GM19467 (cell line): ENCODE measurements around the gene LGALS3BP.

Experiments
- ATAC-seq: cut with Tn5 transposase; IDR thresholded peaks from one replicate; pipeline ENCODE4 v1.9.1; 2021; ENCODE audit warnings: mild to moderate bottlenecking, moderate library complexity; ENCODE audit not compliant: unreplicated experiment

The LGALS3BP gene

GRCh38 chr17:79000396-79001189 lies 20.9 kb upstream of the LGALS3BP start:
- ATAC-seq: no peak

DNA sequence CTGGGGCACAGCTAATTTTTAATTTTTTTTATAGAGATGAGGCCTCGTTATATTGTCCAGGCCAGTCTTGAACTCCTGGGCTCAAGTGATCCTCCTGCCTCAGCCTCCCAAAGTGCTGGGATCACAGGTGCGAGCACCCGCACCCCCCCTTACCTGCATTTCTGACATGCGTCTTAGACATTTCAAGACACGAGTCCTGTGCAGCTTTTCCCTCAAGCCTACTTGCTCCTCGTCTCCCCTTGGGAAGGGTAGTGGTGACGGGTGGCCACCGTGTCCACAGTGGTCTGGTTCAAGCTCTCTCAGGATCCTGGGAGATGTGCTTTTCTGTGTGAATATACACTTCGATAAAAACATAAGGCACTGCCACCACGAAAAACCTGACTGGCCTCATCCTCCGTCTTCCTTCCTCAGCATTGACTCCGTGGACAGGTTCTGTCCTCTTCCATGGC lies 20.2 kb upstream of the LGALS3BP start:
- ATAC-seq: no peak

DNA sequence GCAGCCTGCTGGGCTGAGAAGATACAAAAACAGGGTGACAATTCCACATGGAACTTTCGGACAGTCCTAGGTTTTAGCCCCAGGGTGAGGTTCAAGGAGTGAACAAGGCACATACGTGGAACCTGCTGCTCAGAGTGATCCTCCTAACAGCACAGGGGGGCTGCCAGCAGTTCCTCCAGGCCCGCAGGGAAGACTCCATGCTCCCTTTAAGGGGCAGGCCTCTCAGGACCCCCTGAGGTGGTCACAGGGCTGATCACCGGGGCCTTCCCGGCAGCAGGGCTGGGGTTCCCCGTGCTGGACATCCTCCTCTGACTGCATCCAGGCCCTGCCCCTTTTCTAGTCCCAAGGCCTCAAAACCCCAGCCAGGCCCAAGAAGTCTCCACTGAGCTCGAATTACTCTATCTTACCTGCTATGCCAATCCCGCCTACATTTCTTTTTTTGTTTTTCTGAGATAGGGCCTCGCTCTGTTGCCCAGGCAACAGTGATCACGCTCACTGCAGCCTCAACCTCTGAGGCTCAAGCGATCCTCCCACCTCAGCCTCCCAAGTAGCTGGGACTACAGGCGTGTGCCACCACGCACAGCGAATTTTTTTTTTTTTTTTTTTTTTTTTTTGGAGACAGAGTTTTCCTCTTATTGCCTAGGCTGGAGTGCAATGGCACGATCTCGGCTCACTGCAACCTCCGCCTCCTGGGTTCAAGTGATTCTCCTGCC lies 19.5 kb upstream of the LGALS3BP start:
- ATAC-seq: no peak

GRCh38 chr17:78998311-78999055 lies 18.8 kb upstream of the LGALS3BP start:
- ATAC-seq: no peak

DNA sequence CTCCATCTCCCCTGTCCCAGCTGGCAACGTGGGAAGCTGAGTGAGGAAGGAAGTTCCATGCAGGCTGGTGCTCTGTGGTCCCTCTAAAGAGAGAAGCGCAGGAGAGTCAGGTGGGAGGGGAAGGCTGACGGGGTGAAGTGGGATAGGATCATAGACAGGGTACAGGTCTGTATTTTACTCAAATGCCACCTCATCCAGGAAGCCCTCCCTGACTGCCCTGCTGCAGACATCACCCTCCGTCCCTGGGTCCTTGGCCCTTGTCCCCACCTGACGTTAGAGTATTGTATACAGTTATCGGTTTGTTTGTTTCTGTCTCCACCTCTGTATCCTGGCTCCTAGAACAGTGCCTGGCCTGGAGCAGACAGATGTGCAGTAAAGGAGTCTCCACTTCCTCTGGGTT lies 18.2 kb upstream of the LGALS3BP start:
- ATAC-seq: no peak

DNA sequence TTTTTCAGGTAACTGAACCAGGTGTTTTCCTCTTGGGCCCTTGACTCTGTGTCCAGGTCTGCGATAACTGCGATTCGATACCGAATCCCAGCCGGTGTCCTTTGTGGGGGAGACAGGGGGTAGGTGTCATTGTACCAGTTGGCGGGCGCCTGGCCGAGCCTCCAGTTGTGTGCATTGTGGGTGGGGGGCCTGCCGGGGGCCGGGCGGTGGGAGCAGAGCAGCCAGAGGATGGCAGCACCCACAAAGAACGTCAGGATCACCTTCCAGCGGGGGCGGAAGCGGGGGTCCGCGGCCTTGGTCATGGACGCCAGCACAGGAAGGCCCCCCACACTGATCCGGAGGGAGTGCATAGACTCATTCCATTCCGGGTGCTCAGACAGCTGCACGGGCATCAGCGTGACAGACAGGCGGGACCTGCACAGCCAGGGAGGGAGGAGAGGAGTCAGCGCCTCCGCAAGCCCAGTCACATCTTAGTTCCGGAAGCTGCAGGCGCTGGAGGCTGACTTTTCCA lies 17.6 kb upstream of the LGALS3BP start:
- ATAC-seq: no peak

GRCh38 chr17:78996781-78997201 lies 17.1 kb upstream of the LGALS3BP start:
- ATAC-seq: no peak

- no peak for ATAC-seq
Observed at GRCh38 chr17:78995761-78996451, 16.2 kb upstream of the LGALS3BP start.

- ATAC-seq: no peak
Observed at GRCh38 chr17:78995022-78995760, 15.5 kb upstream of the LGALS3BP start.

GRCh38 chr17:78993981-78994671 lies 14.4 kb upstream of the LGALS3BP start:
- no peak for ATAC-seq

DNA sequence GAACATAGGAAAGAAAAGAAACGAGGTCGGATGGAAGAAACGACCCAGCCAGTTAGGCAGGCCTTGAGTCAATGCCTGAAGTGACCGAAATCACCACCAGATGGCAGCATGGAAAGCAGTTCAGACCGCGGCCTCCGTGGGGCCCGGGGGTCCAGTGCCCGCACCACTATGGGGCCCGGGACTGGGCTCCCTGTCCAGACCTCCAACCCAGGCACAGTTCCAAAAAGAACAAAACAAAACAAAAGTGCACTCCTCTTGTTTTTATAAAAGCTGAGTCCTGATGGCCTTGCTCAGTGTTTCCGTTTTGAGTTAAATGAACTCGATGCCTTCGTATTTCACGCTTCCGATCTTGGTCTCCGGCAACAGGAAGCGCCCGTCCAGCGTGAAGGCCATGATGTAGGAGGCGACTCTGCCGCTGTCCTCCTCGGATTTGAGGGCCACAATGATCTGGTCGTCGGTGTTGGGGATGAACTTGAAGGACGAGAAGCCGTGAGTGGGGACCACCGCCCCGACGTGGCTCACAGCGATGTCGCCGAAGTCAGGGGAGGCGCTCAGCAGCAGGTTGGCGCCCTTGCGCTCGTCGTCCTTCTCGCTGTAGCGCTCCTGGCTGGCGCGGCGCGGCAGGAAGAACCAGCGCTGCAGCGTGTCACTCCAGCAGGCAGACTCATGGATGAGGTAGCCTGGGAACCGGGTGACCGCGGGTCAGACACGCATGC lies 13.7 kb upstream of the LGALS3BP start:
- ATAC-seq: no peak

DNA sequence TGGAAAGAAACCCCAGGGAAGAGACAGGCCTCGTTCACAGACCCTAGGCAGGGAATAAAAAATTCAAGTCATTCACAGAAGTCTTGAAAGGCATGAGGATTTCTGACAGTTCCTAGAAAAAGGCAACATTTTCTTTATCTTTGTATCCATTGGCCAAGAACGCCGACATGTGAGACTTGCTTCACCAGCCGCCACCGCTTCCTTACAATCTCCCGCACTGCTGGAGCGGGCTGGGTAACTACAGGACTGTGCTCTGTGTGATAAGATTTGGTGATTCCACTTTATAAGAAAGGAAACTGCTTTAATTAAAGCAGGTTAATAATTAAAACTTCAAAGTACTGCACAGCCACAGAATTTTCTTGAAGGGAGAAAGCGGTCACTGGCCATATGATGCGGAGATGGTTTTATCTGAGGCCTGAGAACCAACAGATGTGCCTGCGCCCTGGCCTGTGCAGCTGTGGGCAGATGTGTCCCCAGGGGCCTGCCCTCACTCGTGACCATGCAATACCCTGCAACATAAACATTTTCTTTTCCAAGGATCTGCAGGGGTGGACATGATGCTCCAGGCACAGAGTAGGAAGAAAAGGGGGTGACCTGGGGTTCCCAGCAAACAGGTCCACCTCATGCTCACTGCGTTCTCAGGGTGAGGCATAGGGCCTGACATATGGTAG lies 13.0 kb upstream of the LGALS3BP start:
- no peak for ATAC-seq

DNA sequence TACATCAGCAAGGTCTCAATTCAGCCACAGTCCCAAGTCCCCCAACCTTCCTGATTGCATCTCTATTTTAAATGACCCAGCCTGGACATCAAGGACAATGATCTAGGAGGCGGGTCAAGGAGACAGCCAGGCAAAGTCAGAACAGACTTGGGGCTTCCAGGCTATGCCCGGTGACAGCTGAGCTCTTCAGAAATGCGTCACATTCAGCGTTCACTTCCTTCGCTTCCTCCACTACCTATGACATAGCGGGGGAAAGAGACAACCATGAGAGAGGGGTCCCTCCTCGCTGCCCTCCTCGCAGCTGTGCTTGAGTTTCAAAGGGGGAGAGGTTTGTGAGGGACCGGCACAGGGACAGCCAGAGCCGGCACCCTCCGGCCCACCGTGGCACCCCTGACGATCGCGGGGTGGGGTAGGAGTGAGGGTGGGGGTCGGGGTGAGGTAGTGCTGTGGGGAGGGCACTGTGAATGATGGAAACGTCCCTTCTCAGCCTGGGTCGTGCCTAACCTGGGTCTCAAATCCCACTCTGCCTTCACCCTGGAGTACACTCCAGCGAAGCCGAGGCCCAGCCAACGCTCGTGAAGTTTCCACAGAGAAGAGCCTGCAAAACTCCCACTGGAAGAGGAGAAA lies 12.3 kb upstream of the LGALS3BP start:
- no peak for ATAC-seq

- ATAC-seq: no peak
Observed at GRCh38 chr17:78991017-78991738, 11.5 kb upstream of the LGALS3BP start.

- ATAC-seq: no peak
Observed at GRCh38 chr17:78990349-78991016, 10.8 kb upstream of the LGALS3BP start.

DNA sequence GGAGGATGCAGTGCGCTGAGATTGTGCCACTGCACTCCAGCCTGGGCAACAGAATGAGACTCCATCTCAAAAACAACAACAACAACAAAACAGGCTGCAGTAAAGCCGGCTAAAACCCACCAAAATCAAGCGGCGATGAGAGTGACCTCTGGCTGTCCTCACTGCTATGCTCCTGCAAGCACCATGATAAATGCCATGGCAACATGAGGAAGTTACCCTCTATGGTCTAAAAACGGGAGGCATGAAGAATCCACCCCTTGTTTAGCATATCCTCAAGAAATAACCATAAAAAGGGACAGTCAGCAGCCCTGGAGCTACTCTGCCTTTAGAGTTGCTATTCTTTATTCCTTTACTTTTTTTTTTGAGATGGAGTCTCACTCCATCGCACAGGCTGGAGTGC lies 8.4 kb upstream of the LGALS3BP start:
- no peak for ATAC-seq
